Measurements from ENCODE around the gene GNG2. TPM values are rescaled to one million over a fixed set of nuclear protein-coding genes. Genes with fewer than 3 reads are reported as not detected.

The GNG2 gene
- total and polyA plus RNA-seq, 10 of the 15 experiments (the other 5 are each of a cell fraction or from before 2014, with no cell fraction given) = 31.6 to 114 (median 66.4) TPM

DNA sequence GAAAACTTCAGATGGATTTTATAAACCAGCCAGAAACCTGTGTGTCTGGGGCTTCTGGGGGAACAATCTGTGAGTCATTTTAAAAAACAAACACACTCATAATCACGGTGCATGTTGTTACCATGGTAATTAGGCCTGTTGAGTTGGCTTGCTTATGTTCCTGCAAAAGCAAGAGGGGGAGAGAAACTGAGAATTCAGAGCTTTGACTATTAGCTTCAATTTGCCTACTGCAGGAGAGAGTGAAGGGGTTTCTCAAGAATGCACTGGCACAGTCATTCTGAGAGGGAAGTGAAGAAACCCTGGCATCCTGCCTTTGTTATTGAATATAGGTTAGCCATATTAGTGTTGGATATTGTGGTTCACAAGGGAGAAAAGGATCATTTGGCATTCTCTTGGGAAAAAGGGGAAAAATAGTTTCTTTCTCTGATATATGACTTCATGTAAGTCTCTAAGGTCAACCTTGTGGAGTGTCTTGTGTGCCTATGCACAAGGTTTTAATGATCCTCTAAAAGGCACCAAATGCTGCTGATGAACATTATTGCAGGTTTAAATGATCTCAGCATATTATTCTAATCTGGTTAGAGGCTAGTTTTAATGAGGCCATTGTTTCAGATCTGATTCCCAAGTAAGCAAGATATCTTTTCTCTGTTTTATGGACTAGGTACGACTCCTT, 12.9 kb downstream of the GNG2 start (continued):
- TF ChIP-seq ZNF687 (IDR thresholded peaks at IDR 0.05) = no peak
- TF ChIP-seq ZNF207 (IDR thresholded peaks at IDR 0.05; ENCODE audit: borderline replicate concordance) = no peak
- no peak for TF ChIP-seq ZZZ3 (IDR thresholded peaks at IDR 0.05; ENCODE audit: control insufficient read depth, insufficient read length, low read depth)
- TF ChIP-seq PAX8 (IDR thresholded peaks at IDR 0.05) = no peak
- TF ChIP-seq NR2C2 (IDR thresholded peaks at IDR 0.05; ENCODE audit: borderline replicate concordance, control insufficient read depth, insufficient read length, low read depth) = no peak
- TF ChIP-seq MAX (IDR thresholded peaks at IDR 0.05; ENCODE audit: low read depth, low read length) = no peak
- no peak for TF ChIP-seq ZNF384 (IDR thresholded peaks at IDR 0.05; ENCODE audit: borderline replicate concordance, low read depth, low read length)
- no peak for TF ChIP-seq POLR2AphosphoS2 (IDR thresholded peaks at IDR 0.05; ENCODE audit: low read depth, low read length)
- no peak; the same call in 1 of the 2 replicates for TF ChIP-seq SMC3 (IDR thresholded peaks at IDR 0.05; ENCODE audit: borderline replicate concordance, low read length)
- TF ChIP-seq, protein P1, sequence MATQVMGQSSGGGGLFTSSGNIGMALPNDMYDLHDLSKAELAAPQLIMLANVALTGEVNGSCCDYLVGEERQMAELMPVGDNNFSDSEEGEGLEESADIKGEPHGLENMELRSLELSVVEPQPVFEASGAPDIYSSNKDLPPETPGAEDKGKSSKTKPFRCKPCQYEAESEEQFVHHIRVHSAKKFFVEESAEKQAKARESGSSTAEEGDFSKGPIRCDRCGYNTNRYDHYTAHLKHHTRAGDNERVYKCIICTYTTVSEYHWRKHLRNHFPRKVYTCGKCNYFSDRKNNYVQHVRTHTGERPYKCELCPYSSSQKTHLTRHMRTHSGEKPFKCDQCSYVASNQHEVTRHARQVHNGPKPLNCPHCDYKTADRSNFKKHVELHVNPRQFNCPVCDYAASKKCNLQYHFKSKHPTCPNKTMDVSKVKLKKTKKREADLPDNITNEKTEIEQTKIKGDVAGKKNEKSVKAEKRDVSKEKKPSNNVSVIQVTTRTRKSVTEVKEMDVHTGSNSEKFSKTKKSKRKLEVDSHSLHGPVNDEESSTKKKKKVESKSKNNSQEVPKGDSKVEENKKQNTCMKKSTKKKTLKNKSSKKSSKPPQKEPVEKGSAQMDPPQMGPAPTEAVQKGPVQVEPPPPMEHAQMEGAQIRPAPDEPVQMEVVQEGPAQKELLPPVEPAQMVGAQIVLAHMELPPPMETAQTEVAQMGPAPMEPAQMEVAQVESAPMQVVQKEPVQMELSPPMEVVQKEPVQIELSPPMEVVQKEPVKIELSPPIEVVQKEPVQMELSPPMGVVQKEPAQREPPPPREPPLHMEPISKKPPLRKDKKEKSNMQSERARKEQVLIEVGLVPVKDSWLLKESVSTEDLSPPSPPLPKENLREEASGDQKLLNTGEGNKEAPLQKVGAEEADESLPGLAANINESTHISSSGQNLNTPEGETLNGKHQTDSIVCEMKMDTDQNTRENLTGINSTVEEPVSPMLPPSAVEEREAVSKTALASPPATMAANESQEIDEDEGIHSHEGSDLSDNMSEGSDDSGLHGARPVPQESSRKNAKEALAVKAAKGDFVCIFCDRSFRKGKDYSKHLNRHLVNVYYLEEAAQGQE (IDR thresholded peaks at IDR 0.05; ENCODE audit: low read depth, low read length) = no peak
- TF ChIP-seq, protein P2, sequence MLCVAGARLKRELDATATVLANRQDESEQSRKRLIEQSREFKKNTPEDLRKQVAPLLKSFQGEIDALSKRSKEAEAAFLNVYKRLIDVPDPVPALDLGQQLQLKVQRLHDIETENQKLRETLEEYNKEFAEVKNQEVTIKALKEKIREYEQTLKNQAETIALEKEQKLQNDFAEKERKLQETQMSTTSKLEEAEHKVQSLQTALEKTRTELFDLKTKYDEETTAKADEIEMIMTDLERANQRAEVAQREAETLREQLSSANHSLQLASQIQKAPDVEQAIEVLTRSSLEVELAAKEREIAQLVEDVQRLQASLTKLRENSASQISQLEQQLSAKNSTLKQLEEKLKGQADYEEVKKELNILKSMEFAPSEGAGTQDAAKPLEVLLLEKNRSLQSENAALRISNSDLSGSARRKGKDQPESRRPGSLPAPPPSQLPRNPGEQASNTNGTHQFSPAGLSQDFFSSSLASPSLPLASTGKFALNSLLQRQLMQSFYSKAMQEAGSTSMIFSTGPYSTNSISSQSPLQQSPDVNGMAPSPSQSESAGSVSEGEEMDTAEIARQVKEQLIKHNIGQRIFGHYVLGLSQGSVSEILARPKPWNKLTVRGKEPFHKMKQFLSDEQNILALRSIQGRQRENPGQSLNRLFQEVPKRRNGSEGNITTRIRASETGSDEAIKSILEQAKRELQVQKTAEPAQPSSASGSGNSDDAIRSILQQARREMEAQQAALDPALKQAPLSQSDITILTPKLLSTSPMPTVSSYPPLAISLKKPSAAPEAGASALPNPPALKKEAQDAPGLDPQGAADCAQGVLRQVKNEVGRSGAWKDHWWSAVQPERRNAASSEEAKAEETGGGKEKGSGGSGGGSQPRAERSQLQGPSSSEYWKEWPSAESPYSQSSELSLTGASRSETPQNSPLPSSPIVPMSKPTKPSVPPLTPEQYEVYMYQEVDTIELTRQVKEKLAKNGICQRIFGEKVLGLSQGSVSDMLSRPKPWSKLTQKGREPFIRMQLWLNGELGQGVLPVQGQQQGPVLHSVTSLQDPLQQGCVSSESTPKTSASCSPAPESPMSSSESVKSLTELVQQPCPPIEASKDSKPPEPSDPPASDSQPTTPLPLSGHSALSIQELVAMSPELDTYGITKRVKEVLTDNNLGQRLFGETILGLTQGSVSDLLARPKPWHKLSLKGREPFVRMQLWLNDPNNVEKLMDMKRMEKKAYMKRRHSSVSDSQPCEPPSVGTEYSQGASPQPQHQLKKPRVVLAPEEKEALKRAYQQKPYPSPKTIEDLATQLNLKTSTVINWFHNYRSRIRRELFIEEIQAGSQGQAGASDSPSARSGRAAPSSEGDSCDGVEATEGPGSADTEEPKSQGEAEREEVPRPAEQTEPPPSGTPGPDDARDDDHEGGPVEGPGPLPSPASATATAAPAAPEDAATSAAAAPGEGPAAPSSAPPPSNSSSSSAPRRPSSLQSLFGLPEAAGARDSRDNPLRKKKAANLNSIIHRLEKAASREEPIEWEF (IDR thresholded peaks at IDR 0.05; ENCODE audit: insufficient replicate concordance, low read depth, low read length) = peak; percentile 78
